Measurements from ENCODE around the gene NDUFC1.
"Not testable (repeated sequence)": the region's sequence is repeated elsewhere in the genome, so short reads cannot be mapped to it uniquely, and the experiment has no call there.

Gene NDUFC1

GRCh38 chr4:139301821-139302611 is at the start of gene NDUFC1:
NDUFC1 (minus strand) TSS chr4:139302477; CDS start chr4:139295798, 6,679 bp downstream.
- no peak for DNase-seq

DNA sequence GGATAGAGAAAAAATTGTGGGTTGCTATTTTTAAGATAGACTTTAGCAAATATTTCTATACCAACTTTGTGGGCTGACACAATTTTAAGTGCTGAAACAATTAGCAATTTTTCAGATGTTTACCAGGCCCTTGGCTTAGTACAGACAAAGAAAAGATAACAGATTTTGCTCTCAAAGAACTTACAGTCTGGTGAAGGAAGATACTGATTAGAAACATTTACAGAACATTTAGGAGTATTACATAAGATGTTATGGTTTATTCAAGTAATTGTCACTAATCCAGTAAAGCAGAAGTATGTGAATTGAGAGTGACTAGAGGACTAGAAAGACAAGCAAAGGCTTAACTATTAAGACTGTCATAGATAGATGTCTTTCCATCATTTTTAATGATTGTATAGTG is 35.3 kb upstream of the NDUFC1 start:
- DNase-seq = no peak

DNA sequence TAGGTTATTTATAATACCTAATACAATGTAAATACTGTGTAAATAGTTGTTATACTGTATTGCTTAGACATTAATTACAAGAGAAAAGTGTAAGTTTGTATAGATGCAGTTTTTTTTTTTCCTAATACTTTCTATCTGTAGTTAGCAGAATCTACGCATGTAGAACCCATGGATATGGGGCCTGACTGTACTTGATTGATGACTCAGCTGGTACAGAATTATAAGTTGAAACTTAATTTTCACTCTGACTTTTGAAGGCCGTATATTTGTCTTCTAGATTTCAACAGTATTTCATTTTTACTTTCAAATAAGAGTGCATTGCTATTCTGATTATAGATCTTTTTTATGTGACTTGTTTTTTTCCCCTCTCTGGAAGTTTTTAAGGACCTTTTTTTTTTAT is 30.8 kb upstream of the NDUFC1 start:
- no peak for DNase-seq

- DNase-seq = no peak
Measured at GRCh38 chr4:139331185-139331584, 28.9 kb upstream of the NDUFC1 start.

DNA sequence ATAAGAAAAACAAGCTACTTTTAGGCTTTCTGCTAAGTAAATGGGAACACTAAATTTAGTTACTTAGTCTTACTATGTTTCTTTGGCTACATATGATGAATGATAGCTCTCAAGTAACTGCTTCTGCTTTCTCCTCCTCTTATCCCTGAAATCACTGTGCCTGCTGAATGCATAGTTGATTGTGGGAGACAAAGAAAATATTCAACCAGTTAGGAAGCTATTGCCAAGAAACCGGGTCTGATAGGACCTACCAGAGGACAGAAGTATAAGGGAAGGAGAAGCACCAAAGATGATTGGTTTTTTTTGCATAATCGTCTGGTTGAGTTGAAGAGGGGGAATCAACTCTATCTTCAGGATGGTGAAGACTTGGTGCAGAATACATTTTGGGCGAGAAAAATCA is 28.0 kb upstream of the NDUFC1 start:
- DNase-seq = no peak

DNA sequence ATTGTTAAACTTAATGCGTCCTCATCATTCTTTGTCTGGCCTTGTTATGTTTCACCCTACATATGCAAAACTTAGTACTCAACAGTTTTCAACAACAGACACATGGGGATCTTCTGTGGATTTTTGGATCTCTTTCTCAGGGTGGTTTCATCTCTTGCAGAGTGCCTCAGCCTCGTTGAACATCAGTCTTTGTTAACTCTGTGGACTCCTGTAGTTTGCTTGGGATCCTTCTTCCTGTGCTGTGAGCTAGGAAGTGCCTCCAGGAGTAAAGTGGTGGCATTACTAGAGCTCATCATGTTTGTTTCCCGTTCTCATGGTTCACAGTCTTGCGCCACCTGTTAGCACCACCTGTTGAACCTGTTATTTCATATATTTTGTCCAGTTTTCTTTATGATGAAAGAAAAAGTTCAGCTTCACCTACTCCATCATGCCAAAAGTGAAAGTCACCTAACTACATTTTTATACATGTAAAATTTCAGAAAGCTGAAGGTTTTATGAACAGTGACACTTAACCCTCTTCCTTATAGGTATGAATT is 27.5 kb upstream of the NDUFC1 start:
- no peak for DNase-seq

- no peak for DNase-seq
Measured at GRCh38 chr4:139324620-139325019, 22.3 kb upstream of the NDUFC1 start.

DNA sequence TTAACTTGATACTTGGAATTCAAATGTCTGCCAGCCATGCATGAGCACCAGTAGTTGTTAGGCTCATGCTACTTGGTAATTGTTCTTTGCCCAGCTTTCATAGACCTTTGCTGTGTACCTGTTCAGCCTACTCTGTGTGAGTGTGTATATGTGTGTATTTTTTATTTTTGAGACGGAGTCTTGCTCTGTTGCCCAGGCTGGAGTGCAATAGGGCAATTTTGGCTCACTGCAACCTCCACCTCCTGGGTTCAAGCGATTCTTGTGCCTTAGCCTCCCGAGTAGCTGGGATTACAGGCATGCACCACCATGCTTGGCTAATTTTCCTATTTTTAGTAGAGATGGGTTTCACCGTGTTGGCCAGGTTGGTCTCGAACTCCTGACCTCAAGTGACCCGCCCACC is 20.3 kb upstream of the NDUFC1 start:
- DNase-seq = not testable (repeated sequence)

- not testable (repeated sequence) for DNase-seq
Measured at GRCh38 chr4:139322070-139322469, 19.8 kb upstream of the NDUFC1 start.

DNA sequence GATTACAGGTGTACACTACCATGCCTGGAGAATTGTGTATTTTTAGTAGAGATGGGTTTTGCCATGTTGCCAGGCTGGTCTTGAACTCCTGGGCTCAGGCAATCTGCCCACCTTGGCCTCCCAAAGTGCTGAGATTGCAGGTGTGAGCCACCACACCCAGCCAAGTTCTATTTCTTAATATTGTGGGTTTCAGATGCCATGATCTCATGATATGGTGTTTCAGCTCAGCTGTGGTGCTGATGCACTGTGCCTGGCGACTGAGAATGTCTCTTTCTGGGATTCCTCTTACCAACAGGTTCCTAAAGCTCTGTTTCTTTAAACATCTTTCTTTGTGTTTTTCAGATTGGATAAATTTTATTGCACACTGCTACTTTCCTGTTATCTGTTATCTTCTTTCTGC is 17.3 kb upstream of the NDUFC1 start:
- DNase-seq = no peak

- DNase-seq = no peak
Measured at GRCh38 chr4:139317635-139318034, 15.4 kb upstream of the NDUFC1 start.

DNA sequence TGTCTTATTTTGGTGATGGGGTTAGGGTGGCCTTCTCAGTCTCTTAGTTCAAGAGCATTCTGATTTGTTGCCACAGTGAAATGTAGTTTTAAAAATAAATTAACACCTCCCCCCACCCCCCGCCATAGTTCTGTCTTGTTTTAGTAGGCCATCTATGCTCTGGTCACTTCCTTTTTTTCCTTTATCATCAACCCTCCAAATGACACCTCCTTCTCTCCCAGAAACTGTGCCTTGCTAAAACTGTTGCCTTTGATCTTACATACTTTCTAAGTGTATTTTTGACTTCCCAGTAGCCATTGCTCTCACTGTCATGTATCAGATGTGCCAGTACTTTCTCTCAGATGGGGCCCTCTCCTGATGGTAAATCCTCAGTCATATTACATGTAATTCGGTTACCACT is 14.5 kb upstream of the NDUFC1 start:
- no peak for DNase-seq

- no peak for DNase-seq
Measured at GRCh38 chr4:139315221-139315675, 13.0 kb upstream of the NDUFC1 start.

- no peak for DNase-seq
Measured at GRCh38 chr4:139314047-139314800, 11.9 kb upstream of the NDUFC1 start.

- DNase-seq = not testable (repeated sequence)
Measured at GRCh38 chr4:139313414-139313813, 11.1 kb upstream of the NDUFC1 start.

GRCh38 chr4:139312552-139313332 is 10.5 kb upstream of the NDUFC1 start:
- DNase-seq = no peak

- DNase-seq = no peak
Measured at GRCh38 chr4:139311909-139312308, 9.6 kb upstream of the NDUFC1 start.

DNA sequence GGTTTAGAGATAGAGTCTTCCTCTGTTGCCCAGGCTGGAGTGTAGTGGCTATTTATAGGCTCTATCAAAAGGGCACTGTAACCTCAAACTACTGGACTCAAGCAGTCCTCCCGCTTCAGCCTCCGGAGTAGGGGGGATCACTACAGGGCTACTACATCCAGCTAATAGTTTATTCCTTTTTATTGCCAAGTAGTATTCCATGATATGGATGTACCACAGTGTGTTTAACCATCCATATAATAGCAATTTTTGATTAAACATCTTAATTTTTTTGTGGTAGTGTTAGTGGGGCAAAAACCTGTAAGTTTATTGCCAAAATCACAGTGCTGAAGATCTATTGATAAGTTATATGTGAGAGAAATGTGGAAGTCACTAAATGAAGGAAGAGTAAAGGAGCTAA is 2.6 kb upstream of the NDUFC1 start:
- DNase-seq = no peak

- peak; percentile 96 for DNase-seq
Measured at GRCh38 chr4:139301113-139301820, 1.0 kb downstream of the NDUFC1 start, which contains the start of gene NAA15. NAA15 (plus strand) TSS chr4:139301505; CDS start chr4:139301778, 273 bp downstream.

DNA sequence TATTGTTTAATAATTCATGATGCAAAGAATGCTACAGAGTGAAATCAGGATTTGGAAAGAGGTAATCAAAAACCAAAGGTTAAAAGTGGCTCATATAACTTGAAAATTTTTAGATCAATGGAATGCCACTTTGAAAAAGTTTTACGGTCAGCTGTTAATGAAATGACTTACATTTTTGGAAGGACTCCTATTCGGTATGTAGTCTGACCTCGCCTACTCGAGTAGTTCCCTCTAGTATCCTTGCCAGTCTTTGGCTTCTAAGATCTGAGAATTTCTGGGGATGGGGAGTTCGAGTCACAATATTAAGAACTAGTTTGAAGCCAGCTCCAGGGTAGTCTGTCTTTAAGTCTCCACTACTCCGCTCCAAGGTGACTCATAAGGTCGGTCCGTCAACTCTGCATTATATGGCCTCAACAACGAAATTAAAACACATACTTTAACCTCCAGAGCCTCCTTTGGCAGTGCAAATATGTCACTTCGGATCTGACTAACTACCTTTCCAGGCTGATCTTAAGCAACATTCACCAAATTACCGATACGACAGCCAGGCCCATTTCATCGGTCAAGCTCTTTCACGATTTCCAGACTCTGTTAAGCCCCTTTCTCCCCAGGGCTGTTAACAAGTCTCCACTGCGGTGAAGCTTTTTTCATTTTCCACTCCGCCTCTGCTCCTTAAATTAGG is 1.7 kb downstream of the NDUFC1 start:
- DNase-seq = no peak

DNA sequence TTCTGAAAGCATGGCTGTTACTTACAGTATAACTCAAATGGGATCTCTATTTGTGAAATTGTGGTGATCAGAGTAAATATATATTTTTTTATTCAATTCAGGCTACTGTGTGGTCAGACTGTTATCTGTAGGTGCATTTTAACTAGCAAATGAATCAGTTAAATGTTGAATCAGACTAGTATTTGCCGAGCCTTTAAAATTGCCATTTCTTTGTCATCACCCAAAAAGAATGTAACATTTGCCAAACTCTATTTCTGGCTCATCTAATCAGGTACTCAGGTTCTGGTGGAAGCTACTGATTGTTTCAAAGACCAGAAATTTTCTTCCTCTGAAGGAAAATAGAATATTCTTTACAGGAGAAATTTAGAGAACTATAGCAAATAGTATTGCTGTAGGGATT is 2.7 kb downstream of the NDUFC1 start:
- DNase-seq = no peak

GRCh38 chr4:139297001-139297410 is 5.3 kb downstream of the NDUFC1 start:
- DNase-seq = no peak

All from GF-D8 (cell line).